Testis (tissue), 3 donors: Measurements from ENCODE around the gene PAFAH1B1. TPM values are rescaled to one million over a fixed set of nuclear protein-coding genes. Genes with fewer than 3 reads are reported as not detected.

Experiments used
- DNase-seq: peaks from one replicate; pipeline ENCODE4 v3.0.0-alpha.2; 2019
- H3K27ac ChIP-seq, 2 donors: fragments of 200-600 bp; sonication (generic); one replicate each; pipeline ENCODE4 v1.5.1; 2019
- H3K27me3 ChIP-seq: fragments of 200-600 bp; sonication (generic); one replicate; pipeline ENCODE4 v1.5.1; 2019
- H3K36me3 ChIP-seq: fragments of 200-600 bp; sonication (generic); one replicate; pipeline ENCODE4 v1.5.1; 2017; ENCODE audit warnings: low read depth; ENCODE audit errors: missing control alignments
- H3K4me1 ChIP-seq: fragments of 200-600 bp; sonication (generic); one replicate; pipeline ENCODE4 v1.5.1; 2019
- H3K4me3 ChIP-seq, 2 donors: fragments of 200-600 bp; sonication (generic); one replicate each; pipeline ENCODE4 v1.5.1; 2017 to 2019
- H3K9me3 ChIP-seq: fragments of 200-600 bp; sonication (generic); one replicate; pipeline ENCODE4 v1.5.1; 2017
- POLR2A ChIP-seq: fragments of 450-650 bp; IDR thresholded peaks from one replicate; pipeline ENCODE4 v1.6.1; 2017; ENCODE audit warnings: antibody characterized with exemption, mild to moderate bottlenecking, moderate library complexity
- WGBS, 2 donors: methylation state at CpG; one replicate each; pipeline ENCODE4 v1.1.5; 2018; 5-methylcytosine and 5-hydroxymethylcytosine counted together
- intact Hi-C: fragments of 100-400 bp; cut with DNase I; formaldehyde crosslinking; loops from one replicate; pipeline ENCODE4 v1.15.1; 2023; ENCODE audit warnings: low total_unique reads
- polyA plus RNA-seq: library from polyadenylated mRNA; stranded (reverse); fragments of 350-450 nt; fragmentation: Illumina TruSeq; extraction: RNeasy Lipid Tissue Mini Kit (QIAGEN cat#74804); gene quantifications from one replicate; pipeline ENCODE4 v1.2.3, GENCODE V29; 2014; ENCODE audit warnings: low read depth, low replicate concordance; ENCODE audit not compliant: insufficient read depth
- total RNA-seq, 2 donors: library from RNA; depleted of rRNA; stranded (reverse); fragments of >200 nt; gene quantifications; one replicate each; pipeline ENCODE4 v1.2.3, GENCODE V29; 2016
- TF ChIP-seq, protein P1 (sequence below), 3 experiments: fragments of 450-650 bp in 2 of 3; fragments of 200-600 bp in 1 of 3; sonication (generic) in 1 of 3; IDR thresholded peaks; one replicate each; pipeline ENCODE4 v1.5.1; 2016 to 2019; ENCODE audit warnings: antibody characterized with exemption in 3 of 3, mild to moderate bottlenecking in 2 of 3, moderate library complexity in 1 of 3

The PAFAH1B1 gene
- total and polyA plus RNA-seq, 3 donors from 2014 or later: 157 to 597 (median 225) TPM

DNA sequence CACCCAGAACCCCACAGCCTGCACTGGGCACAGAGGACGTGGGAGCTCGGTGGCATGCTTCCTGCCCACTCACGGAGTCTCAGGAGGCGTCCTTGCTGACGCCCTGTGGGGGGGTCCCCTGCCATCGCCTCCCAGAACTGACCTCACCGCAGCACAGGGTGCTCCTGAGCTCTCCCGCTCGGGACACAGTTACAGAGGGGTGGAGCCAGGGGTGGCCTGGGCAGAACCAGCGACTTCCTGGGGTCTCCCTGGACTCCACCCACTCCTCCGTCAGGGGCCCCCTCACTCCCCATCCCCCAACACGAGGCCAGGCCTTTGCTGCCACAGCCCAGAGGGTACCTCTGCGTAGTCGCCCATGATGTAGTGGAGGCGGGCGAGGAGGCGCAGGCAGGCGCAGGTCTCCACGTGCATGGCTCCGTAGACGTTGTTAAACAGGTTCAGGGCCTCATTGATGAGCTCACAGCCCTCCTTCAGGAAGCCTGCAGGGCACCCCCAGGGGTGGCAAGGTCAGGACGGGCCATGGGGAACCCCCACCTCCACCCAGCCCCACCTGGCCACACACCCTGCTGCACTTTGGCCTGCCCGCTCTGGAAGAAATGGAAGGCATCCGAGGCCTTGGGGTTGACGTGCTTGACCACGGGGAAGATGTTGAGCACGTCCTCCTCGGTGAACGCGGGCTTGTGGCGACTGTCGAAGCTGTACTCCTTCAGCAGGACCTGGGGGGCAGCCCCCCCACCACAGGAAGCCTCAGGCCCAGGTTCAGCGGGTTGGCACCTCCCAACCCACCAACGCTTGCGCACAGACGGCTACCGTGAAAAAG lies 100.3 kb downstream of the PAFAH1B1 start:
- TF ChIP-seq, protein P1, sequence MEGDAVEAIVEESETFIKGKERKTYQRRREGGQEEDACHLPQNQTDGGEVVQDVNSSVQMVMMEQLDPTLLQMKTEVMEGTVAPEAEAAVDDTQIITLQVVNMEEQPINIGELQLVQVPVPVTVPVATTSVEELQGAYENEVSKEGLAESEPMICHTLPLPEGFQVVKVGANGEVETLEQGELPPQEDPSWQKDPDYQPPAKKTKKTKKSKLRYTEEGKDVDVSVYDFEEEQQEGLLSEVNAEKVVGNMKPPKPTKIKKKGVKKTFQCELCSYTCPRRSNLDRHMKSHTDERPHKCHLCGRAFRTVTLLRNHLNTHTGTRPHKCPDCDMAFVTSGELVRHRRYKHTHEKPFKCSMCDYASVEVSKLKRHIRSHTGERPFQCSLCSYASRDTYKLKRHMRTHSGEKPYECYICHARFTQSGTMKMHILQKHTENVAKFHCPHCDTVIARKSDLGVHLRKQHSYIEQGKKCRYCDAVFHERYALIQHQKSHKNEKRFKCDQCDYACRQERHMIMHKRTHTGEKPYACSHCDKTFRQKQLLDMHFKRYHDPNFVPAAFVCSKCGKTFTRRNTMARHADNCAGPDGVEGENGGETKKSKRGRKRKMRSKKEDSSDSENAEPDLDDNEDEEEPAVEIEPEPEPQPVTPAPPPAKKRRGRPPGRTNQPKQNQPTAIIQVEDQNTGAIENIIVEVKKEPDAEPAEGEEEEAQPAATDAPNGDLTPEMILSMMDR (IDR thresholded peaks at IDR 0.05): no peak
- no peak for TF ChIP-seq POLR2A
- Histone ChIP-seq H3K4me3 (no peak overlapping the region), H3K27ac (no peak overlapping the region), H3K27me3 (no peaks in the 10 kb centered on the region), H3K4me1 (peaks cover 11% of the 10 kb centered on the region), H3K36me3 (no peaks in the 10 kb centered on the region), H3K9me3 (no peaks in the 10 kb centered on the region)
- intact Hi-C loops: no loop called here
- 90 to 94% methylated on average over 18 to 37 of the region's 37 CpGs for WGBS, 2 donors
- peak; percentile 13 for DNase-seq

- intact Hi-C loops: no loop called here
- no peaks in the 10 kb centered on the region for H3K9me3 ChIP-seq
- H3K36me3 ChIP-seq: no peaks in the 10 kb centered on the region
- DNase-seq: peak; percentile 11
- no peaks in the 10 kb centered on the region for H3K27me3 ChIP-seq
- WGBS, 2 donors: 91 to 94% methylated on average over 24 to 42 of the region's 42 CpGs
- peaks cover 3% of the 10 kb centered on the region for H3K4me1 ChIP-seq
- H3K27ac ChIP-seq: no peak overlapping the region
- H3K4me3 ChIP-seq: no peak overlapping the region
- no peak for TF ChIP-seq POLR2A
- TF ChIP-seq, protein P1 (IDR thresholded peaks at IDR 0.05): no peak
Observed at GRCh38 chr17:2694381-2695242, 101.2 kb downstream of the PAFAH1B1 start.

- no peak overlapping the region for H3K27ac ChIP-seq
- DNase-seq: peak; percentile 10
- TF ChIP-seq, protein P1 (IDR thresholded peaks at IDR 0.05): no peak
- no peak for TF ChIP-seq POLR2A
- no peaks in the 10 kb centered on the region for H3K36me3 ChIP-seq
- intact Hi-C loops: no loop called here
- H3K9me3 ChIP-seq: no peaks in the 10 kb centered on the region
- no peaks in the 10 kb centered on the region for H3K27me3 ChIP-seq
- H3K4me1 ChIP-seq: no peaks in the 10 kb centered on the region
- 92 to 96% methylated on average over 4 to 28 of the region's 28 CpGs for WGBS, 2 donors
- no peak overlapping the region for H3K4me3 ChIP-seq
Observed at GRCh38 chr17:2695243-2695960, 101.9 kb downstream of the PAFAH1B1 start.

DNA sequence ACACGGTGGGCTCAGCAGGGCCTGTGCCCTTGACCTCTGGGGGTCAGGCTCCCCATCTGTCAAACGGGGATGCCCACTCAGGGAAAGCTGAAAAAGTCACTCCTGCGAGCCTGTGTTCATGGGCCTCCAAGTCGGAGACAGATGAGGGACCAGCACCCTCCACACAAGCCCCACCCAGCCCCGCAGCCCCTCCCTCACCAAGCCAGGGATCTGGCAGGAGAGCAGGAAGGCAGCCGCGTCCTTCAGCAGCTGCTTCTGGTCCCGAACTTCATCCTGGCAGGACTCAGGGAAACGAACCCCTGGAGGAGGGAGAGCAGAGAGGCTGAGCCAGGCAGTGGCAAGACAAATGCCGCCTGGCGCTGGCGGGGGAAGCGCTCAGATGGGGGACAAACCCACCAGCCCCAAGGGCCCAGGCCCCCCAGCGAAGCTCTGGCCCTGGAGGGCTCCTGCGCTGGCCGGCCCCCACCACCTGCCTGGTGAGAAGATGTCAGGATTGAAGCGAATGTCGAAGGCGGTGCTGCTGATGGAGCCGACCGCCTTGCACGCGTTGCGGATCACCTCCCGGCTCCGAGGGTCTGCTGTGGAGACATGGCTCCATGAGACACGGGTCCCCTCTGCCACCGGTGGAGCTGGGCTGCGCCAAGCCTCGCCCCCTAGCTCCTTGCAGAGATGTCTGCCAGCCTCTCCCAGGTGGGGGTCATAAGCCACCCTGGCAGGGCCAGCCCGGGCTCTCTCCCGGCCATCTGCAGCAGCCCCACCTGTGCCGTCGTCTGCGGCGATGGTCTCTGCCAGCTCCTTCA lies 102.7 kb downstream of the PAFAH1B1 start:
- peak; percentile 12 for DNase-seq
- H3K36me3 ChIP-seq: no peaks in the 10 kb centered on the region
- H3K9me3 ChIP-seq: no peaks in the 10 kb centered on the region
- WGBS, 2 donors: 89 to 98% methylated on average over 16 to 36 of the region's 36 CpGs
- no peak for TF ChIP-seq POLR2A
- TF ChIP-seq, protein P1 (IDR thresholded peaks at IDR 0.05): no peak
- intact Hi-C loops: no loop called here
- H3K4me3 ChIP-seq: no peak overlapping the region
- no peaks in the 10 kb centered on the region for H3K27me3 ChIP-seq
- no peak overlapping the region for H3K27ac ChIP-seq
- H3K4me1 ChIP-seq: no peaks in the 10 kb centered on the region
